A549 (cell line): ENCODE measurements around the gene OMP. TPM values are rescaled to one million over a fixed set of nuclear protein-coding genes. Genes with fewer than 3 reads are reported as not detected.

Source experiments
- ATAC-seq, 2 experiments: fragments of 200-7000 bp in 1 of 2; fragments of >200 bp in 1 of 2; cut with Nextera tagmentation in 1 of 2; cut with Tn5 transposase in 1 of 2; 3 replicates each; pipeline versions ENCODE4 v1.8.0 to v1.9.1; 2018 to 2020; ENCODE audit warnings: mild to moderate bottlenecking in 1 of 2, moderate library complexity in 1 of 2
- CTCF ChIA-PET: fragments of 300-600 bp; sonication (Branson Sonifier 250); formaldehyde crosslinking; extraction: SDS; loops from one replicate; lab custom pipeline; 2021; ENCODE audit warnings: antibody characterized with exemption, inconsistent platforms; lab: Yijun Ruan, JAX
- POLR2A ChIA-PET: fragments of 350-600 bp; formaldehyde crosslinking; extraction: SDS; loops from one replicate; lab custom pipeline; 2021; ENCODE audit warnings: antibody characterized with exemption, inconsistent platforms; lab: Yijun Ruan, JAX
- DNase-seq, 2 experiments: peaks; one replicate each; pipeline versions ENCODE4 v3.0.0 to v3.0.0-alpha.2; 2011 to 2016; ENCODE audit warnings: low read depth in 1 of 2, low spot score in 1 of 2
- FAIRE-seq: peaks from 2 replicates; lab custom pipeline; 2011; peaks lifted over from hg19 to GRCh38; lab: Jason Lieb, UNC
- H3K27ac ChIP-seq, 2 experiments: fragments of >200 bp; sonication (Bioruptor Twin); formaldehyde crosslinking; 3 replicates each; pipeline ENCODE4 v1.5.1; 2016 to 2017
- H3K4me1 ChIP-seq: fragments of >200 bp; sonication (Bioruptor Twin); formaldehyde crosslinking; 3 replicates; pipeline ENCODE4 v1.6.1; 2016
- H3K4me2 ChIP-seq: fragments of >200 bp; sonication (Bioruptor Twin); formaldehyde crosslinking; 3 replicates; pipeline ENCODE4 v1.6.1; 2016
- H3K4me3 ChIP-seq: fragments of >200 bp; sonication (Bioruptor Twin); formaldehyde crosslinking; 3 replicates; pipeline ENCODE4 v1.5.1; 2016
- H3K9me3 ChIP-seq: fragments of >200 bp; sonication (Bioruptor Twin); formaldehyde crosslinking; 3 replicates; pipeline ENCODE4 v1.6.1; 2016
- FOSB ChIP-seq: fragments of 250-450 bp; sonication (Bioruptor Pico); IDR thresholded peaks from 2 replicates; pipeline ENCODE4 v1.5.0; 2020; ENCODE audit warnings: mild to moderate bottlenecking, moderate library complexity
- FOXS1 ChIP-seq: fragments of 250-450 bp; sonication (Bioruptor Pico); IDR thresholded peaks from 2 replicates; pipeline ENCODE4 v1.5.0; 2020; ENCODE audit warnings: mild to moderate bottlenecking, moderate library complexity
- GATA3 ChIP-seq: IDR thresholded peaks from 2 replicates; pipeline ENCODE4 v1.6.1; 2012; ENCODE audit warnings: borderline replicate concordance
- HDAC2 ChIP-seq: fragments of 200-600 bp; sonication (generic); IDR thresholded peaks from 2 replicates; pipeline ENCODE4 v1.6.1; 2016
- HOXA7 ChIP-seq: fragments of 250-450 bp; sonication (Bioruptor Pico); IDR thresholded peaks from 2 replicates; pipeline ENCODE4 v1.5.0; 2020; ENCODE audit warnings: mild to moderate bottlenecking, moderate library complexity
- HOXB13 ChIP-seq: fragments of 250-450 bp; sonication (Bioruptor Pico); IDR thresholded peaks from 2 replicates; pipeline ENCODE4 v1.5.0; 2020; ENCODE audit warnings: low read depth, mild to moderate bottlenecking, moderate library complexity
- HOXB5 ChIP-seq: fragments of 250-450 bp; sonication (Bioruptor Pico); IDR thresholded peaks from 2 replicates; pipeline ENCODE4 v1.5.0; 2020; ENCODE audit warnings: mild to moderate bottlenecking, moderate library complexity
- KDM1A ChIP-seq: fragments of 200-600 bp; sonication (generic); IDR thresholded peaks from 2 replicates; pipeline ENCODE4 v1.6.1; 2016; ENCODE audit warnings: low read depth, mild to moderate bottlenecking
- KDM5A ChIP-seq: fragments of 200-600 bp; sonication (generic); IDR thresholded peaks from 2 replicates; pipeline ENCODE4 v1.6.1; 2016; ENCODE audit warnings: antibody characterized with exemption, mild to moderate bottlenecking
- NPAS2 ChIP-seq: fragments of 250-450 bp; sonication (Bioruptor Pico); IDR thresholded peaks from 2 replicates; pipeline ENCODE4 v1.8.0; 2022; ENCODE audit warnings: mild to moderate bottlenecking, moderate library complexity, borderline replicate concordance
- POLR2A ChIP-seq: IDR thresholded peaks from 2 replicates; pipeline ENCODE4 v1.6.1; 2012; ENCODE audit warnings: mild to moderate bottlenecking, low read length
- SREBF2 ChIP-seq: fragments of 450-650 bp; IDR thresholded peaks from 2 replicates; pipeline ENCODE4 v1.6.1; 2014; ENCODE audit warnings: mild to moderate bottlenecking, moderate library complexity
- TFCP2L1 ChIP-seq: fragments of 250-450 bp; sonication (Bioruptor Pico); IDR thresholded peaks from 2 replicates; pipeline ENCODE4 v1.5.0; 2021; ENCODE audit warnings: mild to moderate bottlenecking
- ZC3H11A ChIP-seq: fragments of 450-650 bp; IDR thresholded peaks from 2 replicates; pipeline ENCODE4 v1.6.1; 2014; ENCODE audit warnings: antibody characterized with exemption, mild to moderate bottlenecking
- ZNF302 ChIP-seq: fragments of 250-450 bp; sonication (Bioruptor Pico); IDR thresholded peaks from 2 replicates; pipeline ENCODE4 v1.9.0; 2021; ENCODE audit warnings: inconsistent platforms, mild to moderate bottlenecking, moderate library complexity
- ZSCAN20 ChIP-seq: fragments of 250-450 bp; sonication (Bioruptor Pico); IDR thresholded peaks from 2 replicates; pipeline ENCODE4 v1.8.0; 2022; ENCODE audit warnings: mild to moderate bottlenecking, moderate library complexity
- WGBS: methylation state at CpG from one replicate; pipeline ENCODE4 v1.1.6; 2017; ENCODE audit errors: missing lambda C conversion rate; 5-methylcytosine and 5-hydroxymethylcytosine counted together
- polyA plus RNA-seq, 4 experiments: library from polyadenylated mRNA; depleted of rRNA in 3 of 4; stranded (reverse); fragments of >200 nt; fragmentation: RNase III in 1 of 4; extraction: RNeasy Plus Mini Kit Qiagen cat#74134 plus additional on column Dnase treatment in 1 of 4; gene quantifications; 2 replicates in 3 of 4; 3 replicates in 1 of 4; pipeline ENCODE4 v1.2.3, GENCODE V29; 2011 to 2017
- TF ChIP-seq, protein P1 (sequence below): fragments of >200 bp; sonication (Bioruptor Twin); formaldehyde crosslinking; IDR thresholded peaks from 3 replicates; pipeline ENCODE4 v1.6.1; 2016
- TF ChIP-seq, protein P2 (sequence below): fragments of >200 bp; sonication (Bioruptor Twin); formaldehyde crosslinking; IDR thresholded peaks from 3 replicates; pipeline ENCODE4 v1.5.1; 2016
- TF ChIP-seq, protein P3 (sequence below): fragments of 250-450 bp; sonication (Bioruptor Pico); IDR thresholded peaks from 2 replicates; pipeline ENCODE4 v1.5.0; 2020; ENCODE audit warnings: low read depth, mild to moderate bottlenecking, moderate library complexity
- TF ChIP-seq, protein P4 (sequence below): IDR thresholded peaks from 2 replicates; pipeline ENCODE4 v1.6.1; 2012
- TF ChIP-seq, protein P5 (sequence below): fragments of 200-600 bp; sonication (generic); IDR thresholded peaks from 2 replicates; pipeline ENCODE4 v1.6.1; 2016; ENCODE audit warnings: antibody characterized with exemption, mild to moderate bottlenecking, moderate library complexity
- TF ChIP-seq, protein P6 (sequence below): fragments of 250-450 bp; sonication (Bioruptor Pico); IDR thresholded peaks from 2 replicates; pipeline ENCODE4 v1.5.0; 2021; ENCODE audit warnings: mild to moderate bottlenecking, moderate library complexity, borderline replicate concordance

OMP gene
- polyA plus RNA-seq, 2 of the 4 experiments (the other 2 are of a cell fraction): not detected

DNA sequence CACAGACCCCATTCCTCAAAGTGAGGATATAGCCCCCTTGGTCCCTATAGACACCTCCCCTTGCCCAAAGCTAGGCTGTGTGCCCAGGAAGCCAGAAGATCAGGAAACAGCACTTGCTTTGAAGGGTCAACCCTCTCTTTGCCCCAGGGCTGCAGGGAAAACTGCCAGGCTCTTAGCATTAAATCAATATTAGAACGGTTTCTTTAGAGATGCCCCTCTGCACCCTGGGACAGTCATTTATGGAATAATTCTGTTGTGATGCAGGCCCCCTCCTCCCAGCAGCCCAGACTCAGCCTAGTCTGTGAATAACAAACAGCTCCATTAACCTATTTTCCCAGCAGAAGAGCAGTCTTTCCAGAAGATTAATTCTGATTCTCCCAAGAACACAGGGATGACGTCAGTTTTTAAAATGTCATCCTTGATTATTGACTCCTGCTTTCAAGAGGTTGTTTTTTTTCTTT lies 47.5 kb upstream of the OMP start:
- Histone ChIP-seq H3K9me3 (peaks cover 37% of the 10 kb centered on the region), H3K27ac (no peak overlapping the region), H3K4me2 (no peak overlapping the region), H3K4me1 (no peaks in the 10 kb centered on the region), H3K4me3 (no peak overlapping the region)
- ATAC-seq: no peak
- no peak for DNase-seq
- WGBS: 42% methylated on average over 2 of the region's 2 CpGs
- ChIA-PET POLR2A (no interaction called here), CTCF (interaction anchor here (0.7 to 12.5 kb wide), 6 partner anchors 10 to 60 kb away, joined by 4 to 242 read pairs (median 5); partner anchors contain the start of gene CAPN5)
- TF ChIP-seq HOXB5 (CRISPR knock-in tag): no peak
- TF ChIP-seq, protein P1, sequence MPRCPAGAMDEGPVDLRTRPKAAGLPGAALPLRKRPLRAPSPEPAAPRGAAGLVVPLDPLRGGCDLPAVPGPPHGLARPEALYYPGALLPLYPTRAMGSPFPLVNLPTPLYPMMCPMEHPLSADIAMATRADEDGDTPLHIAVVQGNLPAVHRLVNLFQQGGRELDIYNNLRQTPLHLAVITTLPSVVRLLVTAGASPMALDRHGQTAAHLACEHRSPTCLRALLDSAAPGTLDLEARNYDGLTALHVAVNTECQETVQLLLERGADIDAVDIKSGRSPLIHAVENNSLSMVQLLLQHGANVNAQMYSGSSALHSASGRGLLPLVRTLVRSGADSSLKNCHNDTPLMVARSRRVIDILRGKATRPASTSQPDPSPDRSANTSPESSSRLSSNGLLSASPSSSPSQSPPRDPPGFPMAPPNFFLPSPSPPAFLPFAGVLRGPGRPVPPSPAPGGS: no peak
- no peak for TF ChIP-seq FOSB
- no peak for TF ChIP-seq ZNF302
- no peak for TF ChIP-seq HOXA7 (CRISPR knock-in tag)
- TF ChIP-seq, protein P2, sequence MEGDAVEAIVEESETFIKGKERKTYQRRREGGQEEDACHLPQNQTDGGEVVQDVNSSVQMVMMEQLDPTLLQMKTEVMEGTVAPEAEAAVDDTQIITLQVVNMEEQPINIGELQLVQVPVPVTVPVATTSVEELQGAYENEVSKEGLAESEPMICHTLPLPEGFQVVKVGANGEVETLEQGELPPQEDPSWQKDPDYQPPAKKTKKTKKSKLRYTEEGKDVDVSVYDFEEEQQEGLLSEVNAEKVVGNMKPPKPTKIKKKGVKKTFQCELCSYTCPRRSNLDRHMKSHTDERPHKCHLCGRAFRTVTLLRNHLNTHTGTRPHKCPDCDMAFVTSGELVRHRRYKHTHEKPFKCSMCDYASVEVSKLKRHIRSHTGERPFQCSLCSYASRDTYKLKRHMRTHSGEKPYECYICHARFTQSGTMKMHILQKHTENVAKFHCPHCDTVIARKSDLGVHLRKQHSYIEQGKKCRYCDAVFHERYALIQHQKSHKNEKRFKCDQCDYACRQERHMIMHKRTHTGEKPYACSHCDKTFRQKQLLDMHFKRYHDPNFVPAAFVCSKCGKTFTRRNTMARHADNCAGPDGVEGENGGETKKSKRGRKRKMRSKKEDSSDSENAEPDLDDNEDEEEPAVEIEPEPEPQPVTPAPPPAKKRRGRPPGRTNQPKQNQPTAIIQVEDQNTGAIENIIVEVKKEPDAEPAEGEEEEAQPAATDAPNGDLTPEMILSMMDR: no peak
- no peak for FAIRE-seq

DNA sequence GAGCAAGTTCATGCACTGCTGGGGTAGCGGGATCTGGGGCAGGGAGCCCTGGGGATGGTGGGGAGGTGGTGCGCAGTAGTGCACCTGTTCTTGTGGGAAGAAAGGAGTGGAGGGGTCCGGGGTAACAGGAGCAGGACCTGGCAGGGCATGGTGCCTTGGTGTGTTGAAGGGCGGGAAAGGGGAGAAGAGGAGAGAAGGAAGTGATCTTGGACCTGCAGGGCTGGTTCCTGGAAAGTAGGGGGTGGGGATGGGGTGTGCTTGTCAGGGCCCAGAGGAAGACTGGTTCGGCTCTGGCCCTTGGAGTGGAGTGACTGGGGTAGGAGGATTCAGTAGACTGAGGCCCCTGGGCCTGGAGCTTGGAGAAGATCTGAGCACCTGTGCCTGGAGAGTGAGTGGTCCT lies 46.7 kb upstream of the OMP start:
- 77% methylated on average over 5 of the region's 5 CpGs for WGBS
- POLR2A ChIA-PET: no interaction called here
- no peak for ATAC-seq
- no peak for FAIRE-seq
- Histone ChIP-seq H3K4me2 (no peak overlapping the region), H3K4me3 (no peak overlapping the region), H3K4me1 (peaks cover 7% of the 10 kb centered on the region), H3K9me3 (peaks cover 37% of the 10 kb centered on the region), H3K27ac (no peak overlapping the region)
- TF ChIP-seq SREBF2: no peak
- TF ChIP-seq ZC3H11A: no peak
- no peak for TF ChIP-seq POLR2A
- TF ChIP-seq, protein P3, sequence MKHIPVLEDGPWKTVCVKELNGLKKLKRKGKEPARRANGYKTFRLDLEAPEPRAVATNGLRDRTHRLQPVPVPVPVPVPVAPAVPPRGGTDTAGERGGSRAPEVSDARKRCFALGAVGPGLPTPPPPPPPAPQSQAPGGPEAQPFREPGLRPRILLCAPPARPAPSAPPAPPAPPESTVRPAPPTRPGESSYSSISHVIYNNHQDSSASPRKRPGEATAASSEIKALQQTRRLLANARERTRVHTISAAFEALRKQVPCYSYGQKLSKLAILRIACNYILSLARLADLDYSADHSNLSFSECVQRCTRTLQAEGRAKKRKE: no peak
- no peak for TF ChIP-seq HOXB13 (CRISPR knock-in tag)
- no peak for TF ChIP-seq HDAC2
- no peak for TF ChIP-seq NPAS2 (CRISPR knock-in tag)
- TF ChIP-seq KDM5A: no peak
- TF ChIP-seq, protein P4, sequence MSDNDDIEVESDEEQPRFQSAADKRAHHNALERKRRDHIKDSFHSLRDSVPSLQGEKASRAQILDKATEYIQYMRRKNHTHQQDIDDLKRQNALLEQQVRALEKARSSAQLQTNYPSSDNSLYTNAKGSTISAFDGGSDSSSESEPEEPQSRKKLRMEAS: no peak
- TF ChIP-seq GATA3: no peak
- no peak for TF ChIP-seq TFCP2L1 (CRISPR knock-in tag)
- TF ChIP-seq, protein P5, sequence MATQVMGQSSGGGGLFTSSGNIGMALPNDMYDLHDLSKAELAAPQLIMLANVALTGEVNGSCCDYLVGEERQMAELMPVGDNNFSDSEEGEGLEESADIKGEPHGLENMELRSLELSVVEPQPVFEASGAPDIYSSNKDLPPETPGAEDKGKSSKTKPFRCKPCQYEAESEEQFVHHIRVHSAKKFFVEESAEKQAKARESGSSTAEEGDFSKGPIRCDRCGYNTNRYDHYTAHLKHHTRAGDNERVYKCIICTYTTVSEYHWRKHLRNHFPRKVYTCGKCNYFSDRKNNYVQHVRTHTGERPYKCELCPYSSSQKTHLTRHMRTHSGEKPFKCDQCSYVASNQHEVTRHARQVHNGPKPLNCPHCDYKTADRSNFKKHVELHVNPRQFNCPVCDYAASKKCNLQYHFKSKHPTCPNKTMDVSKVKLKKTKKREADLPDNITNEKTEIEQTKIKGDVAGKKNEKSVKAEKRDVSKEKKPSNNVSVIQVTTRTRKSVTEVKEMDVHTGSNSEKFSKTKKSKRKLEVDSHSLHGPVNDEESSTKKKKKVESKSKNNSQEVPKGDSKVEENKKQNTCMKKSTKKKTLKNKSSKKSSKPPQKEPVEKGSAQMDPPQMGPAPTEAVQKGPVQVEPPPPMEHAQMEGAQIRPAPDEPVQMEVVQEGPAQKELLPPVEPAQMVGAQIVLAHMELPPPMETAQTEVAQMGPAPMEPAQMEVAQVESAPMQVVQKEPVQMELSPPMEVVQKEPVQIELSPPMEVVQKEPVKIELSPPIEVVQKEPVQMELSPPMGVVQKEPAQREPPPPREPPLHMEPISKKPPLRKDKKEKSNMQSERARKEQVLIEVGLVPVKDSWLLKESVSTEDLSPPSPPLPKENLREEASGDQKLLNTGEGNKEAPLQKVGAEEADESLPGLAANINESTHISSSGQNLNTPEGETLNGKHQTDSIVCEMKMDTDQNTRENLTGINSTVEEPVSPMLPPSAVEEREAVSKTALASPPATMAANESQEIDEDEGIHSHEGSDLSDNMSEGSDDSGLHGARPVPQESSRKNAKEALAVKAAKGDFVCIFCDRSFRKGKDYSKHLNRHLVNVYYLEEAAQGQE: no peak
- TF ChIP-seq, protein P6, sequence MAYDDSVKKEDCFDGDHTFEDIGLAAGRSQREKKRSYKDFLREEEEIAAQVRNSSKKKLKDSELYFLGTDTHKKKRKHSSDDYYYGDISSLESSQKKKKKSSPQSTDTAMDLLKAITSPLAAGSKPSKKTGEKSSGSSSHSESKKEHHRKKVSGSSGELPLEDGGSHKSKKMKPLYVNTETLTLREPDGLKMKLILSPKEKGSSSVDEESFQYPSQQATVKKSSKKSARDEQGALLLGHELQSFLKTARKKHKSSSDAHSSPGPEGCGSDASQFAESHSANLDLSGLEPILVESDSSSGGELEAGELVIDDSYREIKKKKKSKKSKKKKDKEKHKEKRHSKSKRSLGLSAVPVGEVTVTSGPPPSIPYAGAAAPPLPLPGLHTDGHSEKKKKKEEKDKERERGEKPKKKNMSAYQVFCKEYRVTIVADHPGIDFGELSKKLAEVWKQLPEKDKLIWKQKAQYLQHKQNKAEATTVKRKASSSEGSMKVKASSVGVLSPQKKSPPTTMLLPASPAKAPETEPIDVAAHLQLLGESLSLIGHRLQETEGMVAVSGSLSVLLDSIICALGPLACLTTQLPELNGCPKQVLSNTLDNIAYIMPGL (CRISPR knock-in tag): no peak
- no peak for TF ChIP-seq ZSCAN20
- TF ChIP-seq KDM1A: no peak
- no peak for TF ChIP-seq FOXS1 (CRISPR knock-in tag)
- no peak for DNase-seq
- CTCF ChIA-PET: interaction anchor here (0.7 to 12.5 kb wide), 6 partner anchors 9 to 71 kb away, joined by 3 to 242 read pairs (median 6); partner anchors contain the start of gene CAPN5
